GM06990 (cell line): ENCODE results near the gene UST.
"Not testable (repeated sequence)": the region's sequence is repeated elsewhere in the genome, so short reads cannot be mapped to it uniquely, and the experiment has no call there.

Experiments
- DNase-seq: peaks from one replicate; pipeline ENCODE4 v3.0.0-alpha.2; 2011; ENCODE audit not compliant: insufficient read length; ENCODE audit errors: extremely low read depth
- H3K27me3 ChIP-seq: replicated peaks from 2 replicates; pipeline ENCODE4 v1.6.0; 2011; ENCODE audit warnings: low read length; ENCODE audit not compliant: control insufficient read depth, insufficient read depth
- H3K36me3 ChIP-seq: 2 replicates; pipeline ENCODE4 v1.5.1; 2011; ENCODE audit warnings: low read length; ENCODE audit not compliant: control insufficient read depth, insufficient read depth
- H3K4me3 ChIP-seq: replicated peaks from 2 replicates; pipeline ENCODE4 v1.5.1; 2011; ENCODE audit warnings: low read depth, mild to moderate bottlenecking, control low read depth, low read length
- TF ChIP-seq, protein P1 (sequence below): IDR thresholded peaks from 2 replicates; pipeline ENCODE4 v1.5.1; 2011; ENCODE audit warnings: low read length, control low read depth, mild to moderate bottlenecking, inconsistent platforms; ENCODE audit not compliant: insufficient read depth, poor library complexity, severe bottlenecking

The UST gene

DNA sequence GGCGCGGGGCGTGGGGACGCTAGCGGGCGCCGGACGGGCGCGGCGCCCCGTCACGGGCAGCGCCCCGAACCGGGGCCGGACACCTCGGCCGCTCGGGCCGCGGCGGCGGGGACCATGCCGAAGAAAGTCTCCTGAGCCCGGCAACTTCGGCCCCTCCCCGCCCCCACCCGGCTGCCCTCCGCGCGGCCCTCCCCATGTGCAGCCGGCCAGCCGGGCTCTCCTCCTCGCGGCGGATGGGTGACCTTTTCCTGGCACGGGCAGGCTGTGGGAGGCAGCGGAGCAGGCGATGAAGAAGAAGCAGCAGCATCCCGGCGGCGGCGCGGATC, 278 bp downstream of the UST start:
- peak overlapping the region; percentile 77 for H3K4me3 ChIP-seq
- DNase-seq = no peak
- TF ChIP-seq, protein P1, sequence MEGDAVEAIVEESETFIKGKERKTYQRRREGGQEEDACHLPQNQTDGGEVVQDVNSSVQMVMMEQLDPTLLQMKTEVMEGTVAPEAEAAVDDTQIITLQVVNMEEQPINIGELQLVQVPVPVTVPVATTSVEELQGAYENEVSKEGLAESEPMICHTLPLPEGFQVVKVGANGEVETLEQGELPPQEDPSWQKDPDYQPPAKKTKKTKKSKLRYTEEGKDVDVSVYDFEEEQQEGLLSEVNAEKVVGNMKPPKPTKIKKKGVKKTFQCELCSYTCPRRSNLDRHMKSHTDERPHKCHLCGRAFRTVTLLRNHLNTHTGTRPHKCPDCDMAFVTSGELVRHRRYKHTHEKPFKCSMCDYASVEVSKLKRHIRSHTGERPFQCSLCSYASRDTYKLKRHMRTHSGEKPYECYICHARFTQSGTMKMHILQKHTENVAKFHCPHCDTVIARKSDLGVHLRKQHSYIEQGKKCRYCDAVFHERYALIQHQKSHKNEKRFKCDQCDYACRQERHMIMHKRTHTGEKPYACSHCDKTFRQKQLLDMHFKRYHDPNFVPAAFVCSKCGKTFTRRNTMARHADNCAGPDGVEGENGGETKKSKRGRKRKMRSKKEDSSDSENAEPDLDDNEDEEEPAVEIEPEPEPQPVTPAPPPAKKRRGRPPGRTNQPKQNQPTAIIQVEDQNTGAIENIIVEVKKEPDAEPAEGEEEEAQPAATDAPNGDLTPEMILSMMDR = no peak
- peaks cover 2% of the 10 kb centered on the region for H3K27me3 ChIP-seq
- no peaks in the 10 kb centered on the region for H3K36me3 ChIP-seq

DNA sequence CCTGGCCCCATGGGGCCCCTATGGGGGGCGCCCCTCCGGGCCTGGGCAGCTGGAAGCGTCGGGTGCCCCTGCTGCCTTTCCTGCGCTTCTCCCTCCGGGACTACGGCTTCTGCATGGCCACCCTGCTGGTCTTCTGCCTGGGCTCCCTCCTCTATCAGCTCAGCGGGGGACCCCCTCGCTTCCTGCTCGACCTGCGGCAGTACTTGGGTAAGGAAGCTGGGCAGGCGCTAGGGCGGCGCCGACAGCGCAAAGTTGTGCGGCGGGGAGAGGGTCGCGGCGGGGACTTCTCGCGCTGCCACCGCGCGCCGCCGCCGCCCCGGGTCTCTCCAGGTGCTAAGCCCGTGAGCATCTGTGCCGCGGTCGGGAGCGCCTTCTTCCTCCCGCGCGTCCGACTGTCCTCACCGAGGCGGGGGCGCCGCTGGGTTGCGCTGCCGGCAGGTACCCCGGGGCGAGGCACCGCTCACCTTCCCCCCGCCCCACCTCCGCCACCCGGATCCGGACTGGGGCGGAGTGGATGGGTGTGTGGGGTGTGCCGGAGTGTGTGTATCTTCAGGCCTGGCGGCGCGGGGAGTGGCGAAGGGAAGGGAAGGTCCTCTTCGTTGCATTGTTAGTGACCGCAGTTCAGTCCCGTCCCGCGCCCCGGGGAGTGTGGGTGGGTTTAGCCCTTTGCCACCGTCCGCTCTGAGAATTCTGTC, 788 bp downstream of the UST start:
- DNase-seq = peak; percentile 76
- H3K36me3 ChIP-seq = no peaks in the 10 kb centered on the region
- TF ChIP-seq, protein P1 = peak; percentile 37
- H3K27me3 ChIP-seq = peaks cover 2% of the 10 kb centered on the region
- peak overlapping the region; percentile 77 for H3K4me3 ChIP-seq

DNA sequence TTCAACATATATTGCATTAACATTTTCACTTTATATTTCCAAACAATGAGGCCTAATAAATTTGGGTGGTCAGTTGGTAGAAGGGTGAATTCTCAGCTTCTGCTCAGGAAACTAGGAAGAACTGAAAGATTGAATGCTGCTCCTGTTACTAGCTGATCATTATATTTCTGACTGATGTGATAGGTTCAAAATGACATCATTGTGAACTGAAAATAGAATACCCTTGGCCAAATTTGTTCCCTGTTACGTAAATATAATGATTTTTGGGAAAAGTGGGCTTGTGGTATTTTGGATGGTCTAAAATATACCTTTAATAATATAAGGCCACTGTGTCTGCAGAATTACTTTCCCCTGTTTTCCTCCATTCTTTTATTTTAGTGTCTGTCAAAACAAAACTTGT, 2.8 kb downstream of the UST start:
- no peak overlapping the region for H3K4me3 ChIP-seq
- TF ChIP-seq, protein P1 = no peak

DNA sequence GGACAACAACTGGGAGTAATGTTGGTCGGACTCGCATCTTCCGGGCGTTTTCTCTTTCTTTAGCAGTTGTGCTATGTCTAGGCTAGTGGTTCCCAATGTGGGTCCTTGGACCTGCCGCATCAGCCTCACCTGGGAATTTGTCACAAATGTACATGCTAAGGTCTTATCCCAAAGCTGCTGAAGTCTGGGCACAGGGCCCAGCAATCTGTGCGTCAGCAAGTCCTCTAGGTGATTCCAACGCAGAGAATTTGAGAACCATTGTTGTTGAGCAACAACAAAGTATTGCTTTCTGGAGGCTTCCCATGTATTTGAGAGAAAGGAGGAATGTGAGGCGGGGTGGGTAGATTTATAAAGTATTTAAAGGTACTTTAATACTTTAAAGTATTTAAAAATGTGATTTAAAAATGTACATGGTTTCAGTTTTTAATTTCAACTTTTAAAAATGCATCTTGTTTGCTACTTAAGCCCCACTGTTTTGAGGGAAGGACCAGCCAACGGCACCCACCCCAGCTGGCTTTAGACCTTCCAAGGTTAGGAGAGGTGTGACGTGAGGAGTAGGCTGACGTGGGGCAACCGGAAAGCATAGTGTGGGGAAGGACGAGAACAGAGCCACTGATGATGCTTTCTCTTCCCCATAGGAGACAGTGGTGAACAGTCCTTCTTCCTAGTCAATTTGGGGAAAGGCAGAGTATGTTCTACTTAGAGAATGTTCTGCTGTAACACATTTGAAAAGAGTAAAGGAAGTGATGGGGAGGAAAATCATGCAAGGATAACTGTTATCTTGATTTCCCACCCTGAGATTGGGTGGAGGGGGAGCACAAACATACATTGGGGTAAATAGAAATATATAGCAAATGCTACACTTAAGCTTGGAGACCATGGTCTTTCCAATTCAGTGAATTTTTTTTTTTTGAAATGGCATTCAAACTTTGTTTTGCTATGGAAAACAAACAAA, 4.3 kb downstream of the UST start:
- Histone ChIP-seq H3K36me3 (no peaks in the 10 kb centered on the region), H3K4me3 (no peak overlapping the region), H3K27me3 (peaks cover 2% of the 10 kb centered on the region; the same call in 1 of the 2 replicates)
- DNase-seq = no peak
- TF ChIP-seq, protein P1 = no peak

More for the DNA sequence above, 2.8 kb downstream of the UST start:
- DNase-seq = no peak
- no peaks in the 10 kb centered on the region for H3K36me3 ChIP-seq
- peaks cover 2% of the 10 kb centered on the region; the same call in 1 of the 2 replicates for H3K27me3 ChIP-seq

GRCh38 chr6:148751793-148752170, 5.0 kb downstream of the UST start:
- TF ChIP-seq, protein P1 = no peak
- no peak overlapping the region for H3K4me3 ChIP-seq
- H3K27me3 ChIP-seq = peaks cover 2% of the 10 kb centered on the region; the same call in 1 of the 2 replicates
- DNase-seq = no peak
- H3K36me3 ChIP-seq = no peaks in the 10 kb centered on the region

DNA sequence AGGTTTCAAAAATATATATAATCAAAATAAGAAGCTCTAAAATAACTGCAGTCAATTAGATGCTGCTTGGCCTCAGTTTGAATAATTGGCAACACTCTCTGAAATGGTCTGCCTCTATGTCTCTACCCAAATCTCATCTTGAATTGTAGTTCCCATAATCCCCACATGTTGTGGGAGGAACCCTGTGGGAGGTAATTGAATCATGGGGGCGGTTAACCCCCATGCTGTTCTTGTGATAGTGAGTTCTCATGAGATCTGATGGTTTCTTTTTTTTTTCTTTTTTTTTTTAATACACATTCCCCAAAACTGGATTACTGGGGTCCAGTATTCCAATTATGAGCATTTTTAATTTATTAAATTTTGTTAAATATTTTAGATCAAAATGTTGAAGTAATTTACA, 8.5 kb downstream of the UST start:
- not testable (repeated sequence) for H3K4me3 ChIP-seq, H3K27me3 ChIP-seq, DNase-seq, H3K36me3 ChIP-seq
